ENCODE data around the gene TMEM121. TPM values are rescaled to one million over a fixed set of nuclear protein-coding genes. Genes with fewer than 3 reads are reported as not detected.
A peak's percentile ranks its signal among the peaks of the same experiment; 100 is the strongest.

TMEM121 gene
- 1.0 and 1.1 TPM in 2 replicates for total RNA-seq (2021)
- Bru-seq, nascent RNA = not detected
- BruChase-seq, experiment 1, labeled RNA remaining after a 2-hour chase = not detected
- percentile 12 among the genes with signal in this experiment for BruChase-seq, experiment 2, labeled RNA remaining after a 6-hour chase
- long read RNA-seq, partial matches to known transcripts = 0 of 3 reads
- long read RNA-seq, other reads (novel, unspliced or antisense) = 0 of 3 reads

DNA sequence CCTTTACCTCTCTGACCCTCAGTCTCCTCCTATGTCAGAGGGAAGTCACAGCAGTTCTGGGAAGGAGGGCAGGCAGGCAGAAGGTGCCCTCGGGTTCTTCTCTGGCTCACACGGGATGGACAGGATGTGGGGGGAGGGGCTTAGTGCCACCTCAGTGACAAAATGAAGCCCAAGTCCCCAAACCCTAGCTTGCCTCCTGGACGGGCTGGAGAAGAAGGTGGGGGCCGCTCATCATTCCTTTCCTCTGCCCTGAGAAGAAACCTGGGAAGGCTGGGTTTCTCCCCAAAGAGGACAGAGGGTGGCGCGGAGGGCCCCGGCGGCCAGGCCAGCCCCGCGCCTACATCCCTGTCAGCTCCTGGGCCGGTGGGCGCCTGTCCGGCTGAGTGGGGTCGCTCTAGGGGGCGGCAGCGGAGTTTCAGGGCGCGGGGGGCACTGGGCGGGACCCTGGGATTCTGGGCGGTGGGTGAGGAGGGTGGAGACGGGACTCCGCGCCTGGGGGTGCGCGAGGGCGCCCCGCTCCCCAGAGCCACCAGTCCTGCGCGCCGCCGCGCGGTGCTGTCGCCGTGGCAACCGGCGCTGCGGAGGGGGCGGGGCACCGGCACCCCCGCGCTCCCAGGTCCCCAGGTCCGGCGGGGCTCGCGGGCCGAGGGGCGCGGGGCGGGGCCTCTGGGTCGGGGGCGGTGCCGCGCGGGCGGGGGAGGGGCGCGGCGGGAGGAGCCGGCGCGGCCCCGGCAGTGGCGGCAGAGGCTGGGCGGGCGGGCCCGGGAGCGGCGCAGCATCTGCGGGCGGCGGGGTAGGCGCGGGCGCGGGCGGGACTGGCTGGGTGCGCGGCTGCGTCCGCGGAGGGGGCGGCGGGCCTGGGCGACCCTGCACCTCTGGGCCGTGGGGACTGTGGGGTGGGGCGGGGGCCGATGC, at the start of gene TMEM121:
Gene TMEM121 (plus strand): TSS at position 723 of the 915 bp plus-strand sequence. CDS start 2,252 bp downstream, outside the sequence.
- no peaks in the 10 kb centered on the region for H4K20me1 ChIP-seq (ENCODE audit: insufficient read depth)
- no peak for TF ChIP-seq EZH2 (IDR thresholded peaks at IDR 0.05; ENCODE audit: low read depth)
- TF ChIP-seq, protein P1, sequence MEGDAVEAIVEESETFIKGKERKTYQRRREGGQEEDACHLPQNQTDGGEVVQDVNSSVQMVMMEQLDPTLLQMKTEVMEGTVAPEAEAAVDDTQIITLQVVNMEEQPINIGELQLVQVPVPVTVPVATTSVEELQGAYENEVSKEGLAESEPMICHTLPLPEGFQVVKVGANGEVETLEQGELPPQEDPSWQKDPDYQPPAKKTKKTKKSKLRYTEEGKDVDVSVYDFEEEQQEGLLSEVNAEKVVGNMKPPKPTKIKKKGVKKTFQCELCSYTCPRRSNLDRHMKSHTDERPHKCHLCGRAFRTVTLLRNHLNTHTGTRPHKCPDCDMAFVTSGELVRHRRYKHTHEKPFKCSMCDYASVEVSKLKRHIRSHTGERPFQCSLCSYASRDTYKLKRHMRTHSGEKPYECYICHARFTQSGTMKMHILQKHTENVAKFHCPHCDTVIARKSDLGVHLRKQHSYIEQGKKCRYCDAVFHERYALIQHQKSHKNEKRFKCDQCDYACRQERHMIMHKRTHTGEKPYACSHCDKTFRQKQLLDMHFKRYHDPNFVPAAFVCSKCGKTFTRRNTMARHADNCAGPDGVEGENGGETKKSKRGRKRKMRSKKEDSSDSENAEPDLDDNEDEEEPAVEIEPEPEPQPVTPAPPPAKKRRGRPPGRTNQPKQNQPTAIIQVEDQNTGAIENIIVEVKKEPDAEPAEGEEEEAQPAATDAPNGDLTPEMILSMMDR (conservative IDR thresholded peaks at IDR 0.05) = no peak
- H3K79me2 ChIP-seq (ENCODE audit: low read depth) = no peaks in the 10 kb centered on the region
- H3K27ac ChIP-seq = no peak within 1 kb of the TSS
- peaks cover 9% of the 10 kb centered on the region; the same call in 1 of the 2 replicates for H3F3A ChIP-seq (ENCODE audit: insufficient read depth, low read depth)
- H3K4me2 ChIP-seq = peak within 1 kb of the TSS; percentile 67
- H3K27me3 ChIP-seq (ENCODE audit: insufficient read depth, low read depth) = peaks cover 16% of the 10 kb centered on the region
- ChIA-PET POLR2A (ENCODE audit: unreplicated experiment) (no interaction called here), CTCF (interaction anchor here (1.0 kb wide), 1 partner anchor 155 kb away, joined by 3 read pairs; no protein-coding TSS in a partner anchor)
- no peaks in the 10 kb centered on the region for H3K9me2 ChIP-seq (ENCODE audit: insufficient read depth)
- no peak within 1 kb of the TSS for H2AFZ ChIP-seq
- peak within 1 kb of the TSS; percentile 43; the same call in 1 of the 2 replicates for H3K4me3 ChIP-seq
- H3K36me3 ChIP-seq (ENCODE audit: low read depth) = no peaks in the 10 kb centered on the region
- intact Hi-C loops (cut with micrococcal nuclease; ENCODE audit: unreplicated experiment) = no loop called here
- DNase-seq = peak in 1 of 2 experiments; percentile 21
- H3K9me3 ChIP-seq (ENCODE audit: insufficient read depth, low read depth) = no peaks in the 10 kb centered on the region
- no peaks in the 10 kb centered on the region for H3K4me1 ChIP-seq (replicated peaks; ENCODE audit: insufficient read depth)
- no TSS peak for BruUV-seq (replicated peaks)

DNA sequence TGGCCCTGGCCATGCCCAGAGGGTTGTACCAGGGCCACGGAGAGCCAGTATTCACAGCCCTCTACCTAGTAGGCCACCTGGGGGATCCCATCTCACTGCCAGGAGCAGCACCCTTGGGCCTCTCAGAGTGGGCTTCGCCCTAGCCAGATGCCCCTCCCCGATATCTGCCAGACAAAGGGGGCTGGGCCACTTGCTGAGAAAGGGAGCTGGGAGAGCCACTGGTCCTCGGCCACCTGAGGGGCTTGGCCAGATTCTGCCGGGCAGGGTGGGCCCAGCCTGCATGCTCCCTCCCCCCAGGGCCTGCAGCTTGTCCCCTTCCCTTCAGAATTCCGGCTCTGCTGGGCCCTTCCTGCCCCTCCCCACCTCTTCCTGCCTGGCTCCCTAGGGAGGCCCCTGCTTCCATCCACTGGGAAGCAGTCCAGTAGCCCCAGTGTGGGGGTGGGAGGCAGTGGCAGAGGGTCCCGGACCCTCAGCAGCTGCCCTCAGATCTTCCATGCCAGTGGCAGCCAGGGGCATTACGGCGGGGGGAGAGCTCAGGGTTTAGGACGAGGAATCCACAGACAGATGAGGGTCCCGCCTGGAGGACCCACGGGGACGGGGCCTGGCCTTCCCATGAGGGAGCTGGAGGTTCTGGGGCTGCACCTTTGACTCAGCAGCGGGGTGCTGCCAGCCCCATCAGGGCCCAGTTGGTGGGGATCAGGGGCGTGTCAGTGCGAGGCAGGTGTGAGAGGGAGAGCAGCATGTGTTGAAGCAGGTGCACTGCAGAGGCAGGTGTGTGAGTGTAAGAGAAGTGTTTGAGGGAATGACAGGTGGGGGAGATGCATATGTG, 49.3 kb upstream of the TMEM121 start:
- Histone ChIP-seq H3K4me3 (no peak overlapping the region), H3K9me2 (ENCODE audit: insufficient read depth) (no peaks in the 10 kb centered on the region), H3K4me1 (replicated peaks; ENCODE audit: insufficient read depth) (peaks cover 35% of the 10 kb centered on the region), H2AFZ (no peak overlapping the region), H3K36me3 (ENCODE audit: low read depth) (no peaks in the 10 kb centered on the region), H4K20me1 (ENCODE audit: insufficient read depth) (no peaks in the 10 kb centered on the region; the same call in 1 of the 2 replicates), H3K4me2 (no peak overlapping the region), H3K79me2 (ENCODE audit: low read depth) (no peaks in the 10 kb centered on the region), H3K27me3 (ENCODE audit: insufficient read depth, low read depth) (no peaks in the 10 kb centered on the region), H3K27ac (no peak overlapping the region), H3F3A (ENCODE audit: insufficient read depth, low read depth) (peaks cover 26% of the 10 kb centered on the region), H3K9me3 (ENCODE audit: insufficient read depth, low read depth) (no peaks in the 10 kb centered on the region)
- no TSS peak for BruUV-seq (replicated peaks)
- ChIA-PET CTCF (no interaction called here), POLR2A (ENCODE audit: unreplicated experiment) (no interaction called here)
- intact Hi-C loops (cut with micrococcal nuclease; ENCODE audit: unreplicated experiment) = no loop called here
- DNase-seq = no peak
- TF ChIP-seq, protein P1 (conservative IDR thresholded peaks at IDR 0.05) = no peak
- TF ChIP-seq EZH2 (IDR thresholded peaks at IDR 0.05; ENCODE audit: low read depth) = no peak
